ENCODE measurements around the gene NRXN3.

Gene NRXN3

DNA sequence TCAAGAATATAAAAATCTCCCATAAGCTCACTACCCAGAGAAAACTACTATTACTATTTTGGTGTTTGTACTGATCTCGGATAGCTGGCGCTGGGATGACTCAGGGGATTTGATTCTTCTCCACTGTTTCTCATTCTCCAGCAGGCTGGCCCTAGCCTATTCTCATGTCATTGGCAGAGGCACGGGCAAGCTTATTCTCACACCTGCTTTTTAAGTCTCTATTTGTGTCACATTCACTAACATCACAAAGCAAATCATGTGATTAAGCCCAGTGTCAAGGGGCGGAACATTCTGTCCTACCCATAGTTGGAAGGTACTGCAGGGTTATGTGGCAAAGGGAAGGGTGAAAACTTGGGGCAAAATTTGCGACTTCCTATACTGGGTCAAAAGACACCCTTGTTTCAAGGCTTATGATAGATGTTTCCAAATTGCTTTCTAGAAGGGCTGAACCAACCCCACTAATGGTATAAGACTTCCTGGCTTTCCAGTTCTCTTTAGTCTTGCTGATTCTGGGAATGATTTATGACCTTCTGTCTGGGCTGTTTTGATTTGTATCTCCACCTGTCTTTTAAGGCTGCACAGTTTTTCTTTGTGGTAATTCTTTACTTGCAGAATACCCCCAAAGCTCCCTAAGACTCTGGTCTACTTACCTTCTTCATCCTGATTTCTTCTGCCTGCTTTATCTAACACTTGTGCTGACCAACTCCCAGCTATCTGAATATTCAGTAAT lies 406.4 kb downstream of the NRXN3 start:
- TF ChIP-seq, protein P1, sequence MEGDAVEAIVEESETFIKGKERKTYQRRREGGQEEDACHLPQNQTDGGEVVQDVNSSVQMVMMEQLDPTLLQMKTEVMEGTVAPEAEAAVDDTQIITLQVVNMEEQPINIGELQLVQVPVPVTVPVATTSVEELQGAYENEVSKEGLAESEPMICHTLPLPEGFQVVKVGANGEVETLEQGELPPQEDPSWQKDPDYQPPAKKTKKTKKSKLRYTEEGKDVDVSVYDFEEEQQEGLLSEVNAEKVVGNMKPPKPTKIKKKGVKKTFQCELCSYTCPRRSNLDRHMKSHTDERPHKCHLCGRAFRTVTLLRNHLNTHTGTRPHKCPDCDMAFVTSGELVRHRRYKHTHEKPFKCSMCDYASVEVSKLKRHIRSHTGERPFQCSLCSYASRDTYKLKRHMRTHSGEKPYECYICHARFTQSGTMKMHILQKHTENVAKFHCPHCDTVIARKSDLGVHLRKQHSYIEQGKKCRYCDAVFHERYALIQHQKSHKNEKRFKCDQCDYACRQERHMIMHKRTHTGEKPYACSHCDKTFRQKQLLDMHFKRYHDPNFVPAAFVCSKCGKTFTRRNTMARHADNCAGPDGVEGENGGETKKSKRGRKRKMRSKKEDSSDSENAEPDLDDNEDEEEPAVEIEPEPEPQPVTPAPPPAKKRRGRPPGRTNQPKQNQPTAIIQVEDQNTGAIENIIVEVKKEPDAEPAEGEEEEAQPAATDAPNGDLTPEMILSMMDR (IDR thresholded peaks at IDR 0.05): no peak

DNA sequence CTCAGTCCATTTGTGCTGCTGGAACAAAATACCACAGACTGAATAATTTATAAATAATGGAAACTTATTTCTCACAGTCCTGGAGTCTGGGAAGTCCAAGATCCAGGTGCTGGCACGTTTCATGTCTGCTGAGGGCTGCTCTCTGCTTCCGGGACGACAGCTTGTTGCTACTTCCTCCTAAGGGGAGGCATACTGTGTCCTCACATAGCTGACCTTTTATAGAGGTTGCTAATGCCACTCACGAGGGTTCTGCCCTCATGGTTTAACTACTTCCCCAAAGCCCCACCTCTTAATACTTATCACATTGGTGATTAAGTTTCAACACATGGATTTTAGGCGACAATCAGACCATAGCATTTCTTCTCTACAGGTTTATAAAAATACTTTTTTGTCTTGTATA lies 411.1 kb downstream of the NRXN3 start:
- TF ChIP-seq, protein P1 (IDR thresholded peaks at IDR 0.05): no peak

DNA sequence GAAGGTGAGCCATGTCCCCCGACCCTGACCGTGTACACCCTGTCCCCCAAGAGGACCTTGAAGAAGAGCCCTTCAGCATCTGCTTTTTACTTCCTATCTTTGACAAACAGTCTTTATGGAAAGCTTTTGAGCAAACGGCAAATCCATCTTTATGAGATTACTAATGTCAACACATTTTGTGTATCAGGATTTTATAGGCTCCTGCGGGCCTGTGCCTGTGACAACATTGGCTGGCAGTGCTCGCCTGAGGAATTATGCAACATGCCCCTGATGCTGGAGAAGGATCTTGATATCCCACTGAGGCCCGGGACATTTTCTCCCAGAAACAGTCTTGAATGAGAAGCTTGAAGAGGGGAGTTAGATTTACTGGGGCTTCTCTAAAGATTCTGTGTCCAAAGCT lies 416.5 kb downstream of the NRXN3 start:
- TF ChIP-seq, protein P1 (IDR thresholded peaks at IDR 0.05): no peak

DNA sequence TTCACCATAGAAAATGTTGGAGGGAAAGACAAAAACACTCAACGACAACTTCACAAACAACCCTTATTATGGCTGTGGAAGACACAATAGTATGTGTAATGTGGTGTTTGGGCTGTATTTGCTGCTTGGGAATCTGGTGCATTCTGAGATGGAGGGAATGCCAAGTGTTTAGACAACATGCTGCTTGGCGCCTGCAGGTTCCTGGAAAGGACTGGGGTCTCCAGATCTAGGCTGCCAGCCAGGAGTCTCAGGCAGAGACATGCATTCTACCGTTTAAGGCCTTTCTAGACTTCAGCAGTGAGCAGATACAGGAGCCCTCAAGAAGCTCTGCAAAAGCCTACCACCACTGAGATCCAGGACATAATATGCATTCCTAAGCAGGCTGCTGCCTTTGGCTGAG lies 418.7 kb downstream of the NRXN3 start:
- TF ChIP-seq, protein P1 (IDR thresholded peaks at IDR 0.05): no peak

DNA sequence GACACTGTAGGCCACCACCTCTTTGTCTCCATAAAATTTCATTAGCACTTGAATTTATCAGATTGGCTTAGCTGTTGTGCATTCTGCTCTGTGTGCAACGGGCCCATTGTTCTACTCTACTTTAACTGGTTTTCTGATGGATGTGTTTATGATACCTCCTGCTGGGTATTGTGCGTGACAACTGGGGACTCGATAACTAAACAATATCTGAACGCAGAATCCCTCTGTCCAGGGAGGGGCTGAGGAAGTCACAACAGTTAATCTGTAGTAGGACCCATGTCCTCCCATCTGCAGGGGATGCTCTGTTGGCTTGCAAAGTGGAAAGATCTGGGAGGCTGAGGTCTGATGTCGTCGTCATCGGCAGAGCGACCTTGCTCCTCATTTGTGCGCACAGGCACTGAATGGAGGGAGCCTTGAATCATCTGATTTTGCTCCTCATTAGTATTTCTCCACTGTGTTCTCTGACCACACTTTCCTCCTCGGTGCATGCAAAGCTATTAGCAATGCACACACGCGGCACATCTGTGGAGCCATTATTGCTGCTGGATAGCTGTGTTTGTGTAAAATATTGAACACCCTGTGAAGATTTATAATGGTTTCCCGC lies 422.5 kb downstream of the NRXN3 start:
- TF ChIP-seq, protein P1 (IDR thresholded peaks at IDR 0.05): no peak

DNA sequence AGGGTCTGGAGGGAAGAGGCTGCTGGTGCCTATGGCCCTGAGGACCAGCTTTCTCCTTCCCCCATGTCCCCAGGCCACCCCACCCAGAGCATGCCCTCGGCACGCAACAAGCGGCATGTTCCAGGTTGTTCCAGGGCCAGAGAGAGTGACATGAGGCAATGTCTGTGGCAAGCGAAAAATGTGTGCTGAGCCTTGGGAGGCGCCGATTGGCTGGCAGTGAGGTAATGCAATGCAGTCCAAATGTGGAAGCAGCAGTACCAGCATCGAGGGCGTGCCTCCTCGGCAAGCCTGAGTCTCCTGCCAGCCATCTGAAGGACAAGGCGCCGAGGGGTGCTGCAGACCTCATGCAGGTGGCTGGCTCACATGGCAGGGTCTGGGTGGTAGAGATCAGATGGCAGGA lies 423.8 kb downstream of the NRXN3 start:
- TF ChIP-seq, protein P1 (IDR thresholded peaks at IDR 0.05): no peak

DNA sequence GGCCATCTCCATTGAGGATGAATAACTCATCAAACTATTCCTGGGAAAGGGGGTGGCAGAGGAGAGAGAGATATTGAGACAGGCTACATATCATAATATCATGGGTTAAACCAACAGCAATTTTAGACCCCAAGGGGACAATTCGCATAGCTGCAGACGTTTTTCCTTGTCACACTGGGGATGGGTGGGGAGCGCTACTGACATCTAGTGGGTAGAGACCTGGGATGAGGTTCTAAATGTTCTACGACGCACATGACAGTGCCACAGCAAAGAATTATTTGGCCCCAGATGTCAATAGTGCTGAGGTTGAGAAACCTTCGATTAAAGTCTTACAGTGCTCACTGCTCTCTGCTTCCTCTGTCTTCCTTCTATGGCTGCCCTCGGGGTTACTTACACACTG lies 425.6 kb downstream of the NRXN3 start:
- TF ChIP-seq, protein P1 (IDR thresholded peaks at IDR 0.05): peak; percentile 39

Data from LNCAP (cell line).